Body of pancreas (tissue), 4 donors: ENCODE data around the gene RNPEP. TPM values are rescaled to one million over a fixed set of nuclear protein-coding genes. Genes with fewer than 3 reads are reported as not detected.

Experiments
- ATAC-seq: fragments of 150-250 bp; one replicate; pipeline ENCODE4 v1.9.1; 2016
- DNase-seq, 4 donors: peaks; one replicate each; pipeline ENCODE4 v3.0.0-alpha.2; 2019
- H3K27ac ChIP-seq, 4 donors: fragments of 200-600 bp; sonication (generic); 1 replicate in 3 of 4; 2 replicates in 1 of 4; pipeline versions ENCODE4 v1.5.1 to v1.6.1; 2016 to 2019; ENCODE audit warnings: mild to moderate bottlenecking in 1 of 4, mixed read lengths in 1 of 4, moderate library complexity in 1 of 4
- H3K27me3 ChIP-seq, 2 donors: fragments of 200-600 bp; sonication (generic); one replicate each; pipeline ENCODE4 v1.6.0; 2016; ENCODE audit warnings: mild to moderate bottlenecking in 1 of 2
- H3K36me3 ChIP-seq, 2 donors: fragments of 200-600 bp; sonication (generic); replicated peaks in 1 of 2; 2 replicates each; pipeline ENCODE4 v1.5.1; 2016; ENCODE audit warnings: low read depth in 2 of 2; ENCODE audit not compliant: insufficient read depth in 1 of 2
- H3K4me1 ChIP-seq: fragments of 200-600 bp; sonication (generic); one replicate; pipeline ENCODE4 v1.6.0; 2016
- H3K4me3 ChIP-seq, 2 donors: fragments of 200-600 bp; sonication (generic); 1 replicate in 1 of 2; 2 replicates in 1 of 2; pipeline ENCODE4 v1.5.1; 2016 to 2019
- H3K9me3 ChIP-seq, 3 donors: fragments of 200-600 bp; sonication (generic); 1 replicate in 2 of 3; 2 replicates in 1 of 3; pipeline ENCODE4 v1.5.1; 2016
- CTCF ChIP-seq, 7 experiments: fragments of 450-650 bp in 4 of 7; fragments of 200-600 bp in 3 of 7; sonication (generic) in 3 of 7; IDR thresholded peaks; one replicate each; pipeline ENCODE4 v1.5.1; 2016 to 2019; ENCODE audit warnings: antibody characterized with exemption in 7 of 7
- POLR2A ChIP-seq, 3 donors: fragments of 450-650 bp; IDR thresholded peaks; one replicate each; pipeline ENCODE4 v1.6.1; 2016; ENCODE audit warnings: antibody characterized with exemption in 3 of 3, mild to moderate bottlenecking in 2 of 3
- WGBS, 2 donors: methylation state at CpG; one replicate each; pipeline ENCODE4 v1.1.5; 2017; 5-methylcytosine and 5-hydroxymethylcytosine counted together
- intact Hi-C: fragments of 100-400 bp; cut with DNase I; formaldehyde crosslinking; loops from one replicate; pipeline ENCODE4 v1.15.1; 2023
- total RNA-seq, 2 donors: library from RNA; depleted of rRNA; stranded (reverse); fragments of >200 nt; gene quantifications; one replicate each; pipeline ENCODE4 v1.1.0, GENCODE V29; 2016

Gene RNPEP
- total RNA-seq, 2 donors from 2014 or later = 62.3 to 233 TPM

- H3K36me3 ChIP-seq = peaks cover 6 to 17% of the 10 kb centered on the region in 2 donors
- no peaks in the 10 kb centered on the region for H3K27me3 ChIP-seq
- H3K4me1 ChIP-seq = peaks cover 71% of the 10 kb centered on the region
- ATAC-seq = no peak
- TF ChIP-seq POLR2A (IDR thresholded peaks at IDR 0.05) = no peak
- TF ChIP-seq CTCF (IDR thresholded peaks at IDR 0.05) = no peak
- no peaks in the 10 kb centered on the region for H3K9me3 ChIP-seq
- H3K27ac ChIP-seq = peak overlapping the region; percentile 15 to 100 (median 94)
- WGBS, 2 donors = 50% methylated on average over 3 of the region's 3 CpGs; no CpG with 5 or more reads in 1 of the 2 donors
- intact Hi-C loops = no loop called here
- H3K4me3 ChIP-seq = no peak overlapping the region
- DNase-seq = no peak
These were observed 33.2 kb downstream of the RNPEP start for GRCh38 chr1:202015662-202015937.

DNA sequence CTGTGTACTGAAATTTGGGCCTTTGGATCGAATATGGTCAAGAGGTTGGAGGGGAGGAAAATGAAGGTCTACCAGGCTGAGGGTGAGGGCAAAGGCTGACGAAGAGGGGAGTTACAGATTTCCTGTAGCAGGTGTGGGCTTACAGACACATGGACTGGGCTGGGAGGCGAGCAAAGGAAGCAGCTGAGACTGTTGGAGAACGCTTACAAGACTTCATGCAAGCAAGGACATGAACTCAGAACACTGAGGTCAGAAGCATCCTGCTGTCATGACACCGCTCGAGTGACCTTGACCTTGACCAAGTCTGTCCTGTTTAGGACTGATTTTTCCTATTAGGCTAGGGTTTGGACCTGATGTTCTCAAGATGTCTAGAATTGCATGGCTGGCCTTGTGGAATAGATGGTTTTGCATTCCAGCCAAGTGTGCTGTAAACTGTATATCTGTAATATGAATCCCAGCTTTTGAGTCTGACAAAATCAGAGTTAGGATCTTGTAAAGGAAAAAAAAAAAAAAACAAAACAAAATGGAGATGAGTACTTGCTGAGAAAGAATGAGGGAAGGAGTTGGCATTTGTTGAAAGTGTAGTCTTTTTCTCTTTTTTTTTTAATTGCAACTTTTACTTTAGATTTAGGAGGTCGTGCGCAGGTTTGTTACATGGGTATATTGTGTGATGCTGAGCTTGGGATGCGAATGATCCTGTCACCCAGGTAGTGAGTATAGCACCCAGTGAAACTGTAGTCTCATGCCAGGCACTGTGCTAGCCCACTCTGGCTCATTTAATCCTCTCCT, 33.8 kb downstream of the RNPEP start:
- intact Hi-C loops = no loop called here
- H3K4me1 ChIP-seq = peaks cover 71% of the 10 kb centered on the region
- DNase-seq = peak in 1 of 4 donors; percentile 48
- H3K4me3 ChIP-seq = no peak overlapping the region
- peak overlapping the region; percentile 15 to 100 (median 94) for H3K27ac ChIP-seq
- WGBS, 2 donors = 62% methylated on average over 9 of the region's 9 CpGs
- no peaks in the 10 kb centered on the region for H3K27me3 ChIP-seq
- no peaks in the 10 kb centered on the region for H3K9me3 ChIP-seq
- no peak for ATAC-seq
- peaks cover 6 to 17% of the 10 kb centered on the region in 2 donors for H3K36me3 ChIP-seq
- TF ChIP-seq POLR2A (IDR thresholded peaks at IDR 0.05) (peak in 2 of 3 donors; percentile 47 to 63), CTCF (IDR thresholded peaks at IDR 0.05) (no peak)

- Histone ChIP-seq H3K36me3 (peaks cover 6 to 16% of the 10 kb centered on the region in 2 donors), H3K4me1 (peaks cover 71% of the 10 kb centered on the region), H3K27ac (peak overlapping the region; percentile 93 to 100 (median 97)), H3K27me3 (no peaks in the 10 kb centered on the region), H3K4me3 (no peak overlapping the region), H3K9me3 (no peaks in the 10 kb centered on the region)
- ATAC-seq = no peak
- 64 to 79% methylated on average over 18 to 21 of the region's 21 CpGs for WGBS, 2 donors
- DNase-seq = no peak
- intact Hi-C loops = no loop called here
- TF ChIP-seq POLR2A (IDR thresholded peaks at IDR 0.05) = peak in 1 of 3 donors; percentile 38
- TF ChIP-seq CTCF (IDR thresholded peaks at IDR 0.05) = no peak
These were observed 34.6 kb downstream of the RNPEP start for GRCh38 chr1:202016811-202017748.

- TF ChIP-seq CTCF (IDR thresholded peaks at IDR 0.05) (no peak), POLR2A (IDR thresholded peaks at IDR 0.05) (peak in 2 of 3 donors; percentile 15 to 44)
- H3K9me3 ChIP-seq = no peaks in the 10 kb centered on the region
- peaks cover 6 to 7% of the 10 kb centered on the region in 2 donors for H3K36me3 ChIP-seq
- H3K27me3 ChIP-seq = no peaks in the 10 kb centered on the region
- H3K4me1 ChIP-seq = peaks cover 72% of the 10 kb centered on the region
- no peak overlapping the region for H3K4me3 ChIP-seq
- peak overlapping the region; percentile 93 to 100 (median 97) for H3K27ac ChIP-seq
- peak; percentile 73 to 84 (median 80) for DNase-seq
- intact Hi-C loops = no loop called here
- WGBS, 2 donors = 33 to 45% methylated on average over 7 to 18 of the region's 18 CpGs
- ATAC-seq = peak; percentile 13
These were observed 35.5 kb downstream of the RNPEP start for GRCh38 chr1:202017749-202018467.
